K562 (cell line): ENCODE measurements around the gene TTC33. TPM values are rescaled to one million over a fixed set of nuclear protein-coding genes. Genes with fewer than 3 reads are reported as not detected.

Source experiments
- BRD9 ChIP-seq: fragments of 450-650 bp; IDR thresholded peaks from 2 replicates; pipeline ENCODE4 v1.6.1; 2018; ENCODE audit warnings: low read depth; ENCODE audit not compliant: partially characterized antibody
- CHD1 ChIP-seq: fragments of 200-600 bp; sonication (generic); IDR thresholded peaks from one replicate; pipeline ENCODE4 v1.6.1; 2012; ENCODE audit warnings: mild to moderate bottlenecking, moderate library complexity, low read length, inconsistent platforms
- CREM ChIP-seq: IDR thresholded peaks from 2 replicates; pipeline ENCODE4 v1.6.1; 2014; ENCODE audit warnings: antibody characterized with exemption, low read depth
- DNMT1 ChIP-seq: fragments of 450-650 bp; IDR thresholded peaks from 2 replicates; pipeline ENCODE4 v1.6.1; 2016; ENCODE audit warnings: antibody characterized with exemption, mild to moderate bottlenecking
- EGR1 ChIP-seq: fragments of 450-650 bp; conservative IDR thresholded peaks from 2 replicates; pipeline ENCODE4 v1.6.1; 2017; ENCODE audit warnings: mild to moderate bottlenecking
- FOXP1 ChIP-seq: sonication (generic); formaldehyde crosslinking; IDR thresholded peaks from 2 replicates; pipeline ENCODE4 v1.8.0; 2022; ENCODE audit warnings: mild to moderate bottlenecking, missing genetic modification reagents
- HIVEP1 ChIP-seq: fragments of 250-450 bp; sonication (Bioruptor Pico); IDR thresholded peaks from 2 replicates; pipeline ENCODE4 v1.4.0; 2020; ENCODE audit warnings: mild to moderate bottlenecking
- LEF1 ChIP-seq: fragments of 450-650 bp; IDR thresholded peaks from 2 replicates; pipeline ENCODE4 v1.6.1; 2016; ENCODE audit warnings: mild to moderate bottlenecking
- MTA3 ChIP-seq: fragments of 450-650 bp; formaldehyde crosslinking; IDR thresholded peaks from 2 replicates; pipeline ENCODE4 v1.6.1; 2017; ENCODE audit warnings: mild to moderate bottlenecking, borderline replicate concordance
- NR1H2 ChIP-seq: sonication (generic); formaldehyde crosslinking; IDR thresholded peaks from 2 replicates; pipeline ENCODE4 v1.4.0; 2020; ENCODE audit warnings: mild to moderate bottlenecking, missing genetic modification reagents
- TCFL5 ChIP-seq: fragments of 250-450 bp; sonication (Bioruptor Pico); conservative IDR thresholded peaks from 2 replicates; pipeline ENCODE4 v1.6.1; 2021; ENCODE audit warnings: mild to moderate bottlenecking, moderate library complexity, matching md5 sums
- TRIM24 ChIP-seq, 2 experiments: fragments of 450-650 bp; IDR thresholded peaks; 2 replicates each; pipeline ENCODE4 v1.6.1; 2016
- TRIM28 ChIP-seq: fragments of 450-650 bp; IDR thresholded peaks from 2 replicates; pipeline ENCODE4 v1.6.1; 2017
- ZNF41 ChIP-seq: fragments of 250-450 bp; sonication (Bioruptor Pico); conservative IDR thresholded peaks from 2 replicates; pipeline ENCODE4 v1.4.0; 2020; ENCODE audit warnings: mild to moderate bottlenecking
- polyA plus RNA-seq, 8 experiments: library from polyadenylated mRNA; depleted of rRNA in 4 of 8; stranded (reverse) in 5 of 8; unstranded in 3 of 8; fragments of >200 nt; fragmentation: Nextera tagmentation in 2 of 8; fragmentation: Illumina TruSeq in 1 of 8; extraction: Ambion mirVana in 2 of 8; extraction: Trizol in 1 of 8; gene quantifications; 2 replicates each; pipeline versions ENCODE4 v1.2.1 to v1.2.3, GENCODE V29; 2011 to 2014; ENCODE audit warnings: inconsistent platforms in 1 of 8, missing spikeins in 1 of 8
- total RNA-seq, 7 experiments: library from RNA; depleted of rRNA in 6 of 7; stranded (reverse); fragments of >200 nt in 6 of 7; fragmentation: Illumina TruSeq in 2 of 7; extraction: Trizol in 2 of 7; gene quantifications; 2 replicates each; pipeline versions ENCODE4 v1.2.1 to v1.2.3, GENCODE V29; 2011 to 2021; ENCODE audit warnings: low replicate concordance in 1 of 7
- TF ChIP-seq, protein P1 (sequence below): sonication (generic); formaldehyde crosslinking; IDR thresholded peaks from 2 replicates; pipeline ENCODE4 v1.8.1; 2023; ENCODE audit warnings: mild to moderate bottlenecking, missing genetic modification reagents
- TF ChIP-seq, protein P2 (sequence below): fragments of 450-650 bp; formaldehyde crosslinking; IDR thresholded peaks from 2 replicates; pipeline ENCODE4 v1.4.0; 2022; ENCODE audit warnings: missing genetic modification characterization
- TF ChIP-seq, protein P3 (sequence below): fragments of 250-450 bp; sonication (Bioruptor Pico); IDR thresholded peaks from 2 replicates; pipeline ENCODE4 v1.5.0; 2020; ENCODE audit warnings: mild to moderate bottlenecking
- TF ChIP-seq, protein P4 (sequence below), 2 experiments: fragments of 250-450 bp in 1 of 2; fragments of 450-650 bp in 1 of 2; sonication (Bioruptor Pico) in 1 of 2; IDR thresholded peaks; 2 replicates each; pipeline versions ENCODE4 v1.6.1 to v1.8.0; 2016 to 2021; ENCODE audit warnings: mild to moderate bottlenecking in 2 of 2, moderate library complexity in 2 of 2, missing compliant biosample characterization in 1 of 2, missing genetic modification characterization in 1 of 2
- TF ChIP-seq, protein P5 (sequence below): fragments of 250-450 bp; sonication (Bioruptor Pico); IDR thresholded peaks from 2 replicates; pipeline ENCODE4 v1.8.0; 2022; ENCODE audit warnings: moderate library complexity, mild to moderate bottlenecking, inconsistent platforms

Gene TTC33
- total and polyA plus RNA-seq, 9 of the 15 experiments (the other 6 are each of a cell fraction or from before 2014, with no cell fraction given) = 11.5 to 24.9 (median 21.1) TPM

DNA sequence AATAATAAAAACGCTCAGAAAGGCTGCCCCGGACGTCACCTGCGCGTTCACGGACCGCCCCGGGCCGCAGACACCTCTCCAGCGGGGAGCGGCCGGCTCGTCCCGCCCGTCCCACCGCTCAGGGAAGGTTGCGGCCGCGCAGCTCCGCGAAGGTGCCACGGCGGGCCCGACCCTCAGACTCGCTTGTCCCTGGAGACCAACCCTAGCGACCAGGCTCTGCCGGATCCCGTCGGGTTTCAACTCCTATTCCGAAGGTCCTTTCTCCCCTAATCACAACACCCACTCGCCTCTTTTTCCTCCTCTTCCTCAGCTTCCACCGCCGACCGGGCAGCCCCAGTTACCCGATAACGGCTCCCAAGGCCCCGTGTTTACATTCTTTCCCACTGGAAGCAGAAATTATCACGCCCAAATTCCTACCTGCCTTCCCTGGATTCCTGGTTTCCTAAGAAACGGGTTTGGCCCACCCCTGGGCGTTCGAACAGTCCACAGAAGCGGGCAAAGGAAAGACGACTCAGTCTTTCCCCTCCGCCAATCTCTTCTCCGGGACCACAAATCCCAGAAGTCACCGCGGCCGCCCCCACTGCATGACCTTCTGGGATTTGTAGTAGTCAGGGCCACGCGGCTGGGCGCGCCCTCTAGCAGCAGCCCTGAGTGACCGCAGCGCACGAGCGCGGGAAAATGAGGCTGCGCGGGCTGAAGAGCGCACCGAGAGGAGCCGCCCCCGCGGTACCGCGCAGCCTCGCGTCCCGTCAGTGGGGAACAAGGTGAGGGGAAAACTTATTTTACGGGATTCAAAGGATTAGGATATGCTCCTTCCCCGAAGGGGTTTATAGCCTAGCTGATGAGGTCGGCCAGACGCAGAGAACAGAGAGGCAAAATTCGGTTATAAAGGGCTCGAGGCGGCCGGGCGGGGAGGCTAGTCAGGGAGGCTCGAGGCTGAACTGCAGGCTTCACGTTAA is at the start of gene TTC33 (continued):
- peak; percentile 94 for TF ChIP-seq CREM
- TF ChIP-seq TCFL5 (CRISPR knock-in tag) = no peak; the same call in 1 of the 2 replicates
- TF ChIP-seq, protein P1, sequence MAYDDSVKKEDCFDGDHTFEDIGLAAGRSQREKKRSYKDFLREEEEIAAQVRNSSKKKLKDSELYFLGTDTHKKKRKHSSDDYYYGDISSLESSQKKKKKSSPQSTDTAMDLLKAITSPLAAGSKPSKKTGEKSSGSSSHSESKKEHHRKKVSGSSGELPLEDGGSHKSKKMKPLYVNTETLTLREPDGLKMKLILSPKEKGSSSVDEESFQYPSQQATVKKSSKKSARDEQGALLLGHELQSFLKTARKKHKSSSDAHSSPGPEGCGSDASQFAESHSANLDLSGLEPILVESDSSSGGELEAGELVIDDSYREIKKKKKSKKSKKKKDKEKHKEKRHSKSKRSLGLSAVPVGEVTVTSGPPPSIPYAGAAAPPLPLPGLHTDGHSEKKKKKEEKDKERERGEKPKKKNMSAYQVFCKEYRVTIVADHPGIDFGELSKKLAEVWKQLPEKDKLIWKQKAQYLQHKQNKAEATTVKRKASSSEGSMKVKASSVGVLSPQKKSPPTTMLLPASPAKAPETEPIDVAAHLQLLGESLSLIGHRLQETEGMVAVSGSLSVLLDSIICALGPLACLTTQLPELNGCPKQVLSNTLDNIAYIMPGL (CRISPR knock-in tag) = peak; percentile 80
- peak; percentile 59 for TF ChIP-seq MTA3
- peak; percentile 90 for TF ChIP-seq CHD1
- peak; percentile 58 for TF ChIP-seq TRIM28
- TF ChIP-seq DNMT1 = 0 out of 2 replicates have a peak, but pooled peaks have one; percentile 28
- TF ChIP-seq, protein P2, sequence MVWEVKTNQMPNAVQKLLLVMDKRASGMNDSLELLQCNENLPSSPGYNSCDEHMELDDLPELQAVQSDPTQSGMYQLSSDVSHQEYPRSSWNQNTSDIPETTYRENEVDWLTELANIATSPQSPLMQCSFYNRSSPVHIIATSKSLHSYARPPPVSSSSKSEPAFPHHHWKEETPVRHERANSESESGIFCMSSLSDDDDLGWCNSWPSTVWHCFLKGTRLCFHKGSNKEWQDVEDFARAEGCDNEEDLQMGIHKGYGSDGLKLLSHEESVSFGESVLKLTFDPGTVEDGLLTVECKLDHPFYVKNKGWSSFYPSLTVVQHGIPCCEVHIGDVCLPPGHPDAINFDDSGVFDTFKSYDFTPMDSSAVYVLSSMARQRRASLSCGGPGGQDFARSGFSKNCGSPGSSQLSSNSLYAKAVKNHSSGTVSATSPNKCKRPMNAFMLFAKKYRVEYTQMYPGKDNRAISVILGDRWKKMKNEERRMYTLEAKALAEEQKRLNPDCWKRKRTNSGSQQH (CRISPR knock-in tag) = peak; percentile 53
- TF ChIP-seq ZNF41 (CRISPR knock-in tag) = 0 out of 2 replicates have a peak, but pooled peaks have one; percentile 10
- no peak for TF ChIP-seq LEF1
- TF ChIP-seq, protein P3, sequence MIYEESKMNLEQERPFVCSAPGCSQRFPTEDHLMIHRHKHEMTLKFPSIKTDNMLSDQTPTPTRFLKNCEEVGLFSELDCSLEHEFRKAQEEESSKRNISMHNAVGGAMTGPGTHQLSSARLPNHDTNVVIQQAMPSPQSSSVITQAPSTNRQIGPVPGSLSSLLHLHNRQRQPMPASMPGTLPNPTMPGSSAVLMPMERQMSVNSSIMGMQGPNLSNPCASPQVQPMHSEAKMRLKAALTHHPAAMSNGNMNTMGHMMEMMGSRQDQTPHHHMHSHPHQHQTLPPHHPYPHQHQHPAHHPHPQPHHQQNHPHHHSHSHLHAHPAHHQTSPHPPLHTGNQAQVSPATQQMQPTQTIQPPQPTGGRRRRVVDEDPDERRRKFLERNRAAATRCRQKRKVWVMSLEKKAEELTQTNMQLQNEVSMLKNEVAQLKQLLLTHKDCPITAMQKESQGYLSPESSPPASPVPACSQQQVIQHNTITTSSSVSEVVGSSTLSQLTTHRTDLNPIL (CRISPR knock-in tag) = no peak
- TF ChIP-seq NR1H2 = peak; percentile 29; the same call in 1 of the 2 replicates
- TF ChIP-seq TRIM24 (IDR thresholded peaks at IDR 0.05) = peak; percentile 89 to 94
- TF ChIP-seq, protein P4, sequence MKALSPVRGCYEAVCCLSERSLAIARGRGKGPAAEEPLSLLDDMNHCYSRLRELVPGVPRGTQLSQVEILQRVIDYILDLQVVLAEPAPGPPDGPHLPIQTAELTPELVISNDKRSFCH (CRISPR knock-in tag; IDR thresholded peaks at IDR 0.05) = no peak
- TF ChIP-seq, protein P4 (tag; IDR thresholded peaks at IDR 0.05) = peak; percentile 89
- TF ChIP-seq BRD9 = peak; percentile 46
- TF ChIP-seq HIVEP1 (CRISPR knock-in tag) = no peak
- peak; percentile 94; the same call in 1 of the 2 replicates for TF ChIP-seq FOXP1 (CRISPR knock-in tag)
- TF ChIP-seq EGR1 = peak; percentile 98
- TF ChIP-seq, protein P5, sequence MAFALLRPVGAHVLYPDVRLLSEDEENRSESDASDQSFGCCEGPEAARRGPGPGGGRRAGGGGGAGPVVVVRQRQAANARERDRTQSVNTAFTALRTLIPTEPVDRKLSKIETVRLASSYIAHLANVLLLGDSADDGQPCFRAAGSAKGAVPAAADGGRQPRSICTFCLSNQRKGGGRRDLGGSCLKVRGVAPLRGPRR (CRISPR knock-in tag) = no peak
